GM21737 (cell line): ENCODE results near the gene L3MBTL1.
"Not testable (repeated sequence)": the region's sequence is repeated elsewhere in the genome, so short reads cannot be mapped to it uniquely, and the experiment has no call there.

ENCODE experiments used
- ATAC-seq: cut with Tn5 transposase; IDR thresholded peaks from one replicate; pipeline ENCODE4 v1.9.1; 2021; ENCODE audit warnings: mild to moderate bottlenecking, moderate library complexity; ENCODE audit not compliant: unreplicated experiment

L3MBTL1 gene

GRCh38 chr20:43502021-43502420, 5.5 kb upstream of the L3MBTL1 start:
- not testable (repeated sequence) for ATAC-seq

GRCh38 chr20:43506238-43506637, 1.3 kb upstream of the L3MBTL1 start:
- no peak for ATAC-seq

GRCh38 chr20:43508106-43508505, 609 bp downstream of the L3MBTL1 start:
- no peak for ATAC-seq

GRCh38 chr20:43508604-43509040, 1.1 kb downstream of the L3MBTL1 start:
- no peak for ATAC-seq

GRCh38 chr20:43511879-43512278, 4.4 kb downstream of the L3MBTL1 start:
- no peak for ATAC-seq

GRCh38 chr20:43513372-43513930, 6.0 kb downstream of the L3MBTL1 start:
- no peak for ATAC-seq

- ATAC-seq = peak; percentile 76
Observed at GRCh38 chr20:43513931-43514647, 6.6 kb downstream of the L3MBTL1 start.

- ATAC-seq = peak; percentile 16
Observed at GRCh38 chr20:43514648-43514999, 7.1 kb downstream of the L3MBTL1 start.

GRCh38 chr20:43515628-43516027, 8.1 kb downstream of the L3MBTL1 start:
- no peak for ATAC-seq

GRCh38 chr20:43516251-43516824, 8.8 kb downstream of the L3MBTL1 start:
- no peak for ATAC-seq

- ATAC-seq = no peak
Observed at GRCh38 chr20:43520074-43520630, 12.7 kb downstream of the L3MBTL1 start.

GRCh38 chr20:43525021-43525420, 17.5 kb downstream of the L3MBTL1 start:
- no peak for ATAC-seq

- no peak for ATAC-seq
Observed at GRCh38 chr20:43528258-43528875, 20.9 kb downstream of the L3MBTL1 start.

- no peak for ATAC-seq
Observed at GRCh38 chr20:43529051-43529450, 21.6 kb downstream of the L3MBTL1 start.

GRCh38 chr20:43529457-43530153, 22.1 kb downstream of the L3MBTL1 start:
- no peak for ATAC-seq

- no peak for ATAC-seq
Observed at GRCh38 chr20:43530321-43531090, 23.0 kb downstream of the L3MBTL1 start.

- no peak for ATAC-seq
Observed at GRCh38 chr20:43531091-43531443, 23.6 kb downstream of the L3MBTL1 start.

GRCh38 chr20:43532416-43533055, 25.0 kb downstream of the L3MBTL1 start:
- ATAC-seq = no peak

- ATAC-seq = no peak
Observed at GRCh38 chr20:43533060-43533459, 25.6 kb downstream of the L3MBTL1 start.

- no peak for ATAC-seq
Observed at GRCh38 chr20:43534016-43534415, 26.5 kb downstream of the L3MBTL1 start.
